Fibroblast of skin of back (primary cell): ENCODE data around the gene USP1.
A peak's percentile ranks its signal among the peaks of the same experiment; 100 is the strongest.

Source experiments
- DNase-seq: peaks from one replicate; pipeline ENCODE4 v3.0.0-alpha.2; 2013

The USP1 gene

DNA sequence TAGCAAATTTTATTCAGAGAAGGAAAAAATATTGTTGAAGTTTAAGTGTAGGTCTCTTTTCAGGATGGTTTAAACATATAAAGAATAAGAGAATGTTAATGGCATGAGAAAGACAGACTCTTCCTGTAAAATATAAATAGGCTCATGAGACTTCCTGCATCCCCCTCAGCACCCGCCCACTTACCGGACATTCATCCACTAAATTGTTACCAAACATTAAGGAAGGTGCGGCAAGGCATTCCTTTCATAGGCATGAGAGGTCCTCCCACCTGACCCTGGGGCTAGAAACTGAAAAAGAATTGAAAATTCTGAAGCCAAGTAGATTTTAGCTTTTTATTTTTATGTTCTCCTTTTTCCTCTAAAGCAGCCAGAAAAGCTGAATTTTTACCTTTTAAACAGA, 10.6 kb upstream of the USP1 start:
- no peak for DNase-seq

DNA sequence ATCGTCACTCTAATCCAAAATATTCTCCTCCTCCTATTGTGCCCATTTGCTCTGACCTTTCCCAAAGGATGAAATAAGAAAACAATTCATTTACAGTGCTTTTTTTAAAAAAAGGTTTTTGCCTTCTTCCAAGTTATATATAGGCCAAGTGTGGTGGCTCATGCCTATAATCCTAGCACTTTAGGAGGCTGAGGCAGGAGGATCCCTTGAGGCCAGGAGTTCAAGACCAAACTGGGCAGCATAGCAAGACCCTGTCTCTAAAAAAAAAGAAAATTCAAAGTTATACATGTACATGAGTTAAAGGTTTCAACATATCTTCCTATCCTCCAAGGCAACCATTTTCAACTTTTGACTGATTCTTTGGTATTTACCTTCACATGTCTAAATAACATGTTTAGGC, 10.1 kb upstream of the USP1 start:
- no peak for DNase-seq

DNA sequence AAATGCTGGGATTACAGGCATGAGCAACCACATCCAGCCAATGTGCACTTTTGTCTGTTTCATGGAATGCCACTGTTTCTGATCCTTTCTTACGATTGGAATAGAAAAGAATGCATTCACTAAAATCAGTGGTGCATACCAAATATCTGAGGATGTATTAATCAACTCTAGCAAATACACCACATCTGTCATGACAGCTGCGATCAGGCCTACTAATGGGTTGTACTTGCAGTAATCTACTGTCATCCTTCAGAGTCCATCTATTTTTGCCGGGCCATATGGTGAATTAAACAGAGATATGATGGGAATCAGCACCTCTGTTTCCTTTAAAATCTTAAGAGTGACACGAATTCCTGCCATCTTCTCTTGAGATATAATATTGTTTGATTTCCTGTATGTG, 8.5 kb upstream of the USP1 start:
- no peak for DNase-seq

DNA sequence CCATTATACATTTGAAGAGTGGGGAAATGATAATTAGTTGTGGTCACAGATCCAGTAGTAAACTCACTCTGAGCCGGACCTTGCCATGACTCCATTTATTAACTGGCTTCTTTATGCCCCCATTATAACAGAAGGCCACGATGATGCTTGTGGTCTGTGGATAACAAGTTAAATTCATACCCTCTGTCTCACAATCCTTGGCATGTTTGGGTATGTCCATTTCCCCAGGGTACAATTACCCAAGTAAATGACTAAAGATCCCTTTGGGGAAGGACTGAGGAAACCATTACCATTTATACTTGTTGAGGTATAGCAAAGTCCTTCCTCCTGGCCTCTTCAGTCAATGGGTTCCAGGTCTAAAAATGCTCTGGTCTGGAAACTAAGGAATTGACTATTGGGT, 7.3 kb upstream of the USP1 start:
- DNase-seq: peak; percentile 27

DNA sequence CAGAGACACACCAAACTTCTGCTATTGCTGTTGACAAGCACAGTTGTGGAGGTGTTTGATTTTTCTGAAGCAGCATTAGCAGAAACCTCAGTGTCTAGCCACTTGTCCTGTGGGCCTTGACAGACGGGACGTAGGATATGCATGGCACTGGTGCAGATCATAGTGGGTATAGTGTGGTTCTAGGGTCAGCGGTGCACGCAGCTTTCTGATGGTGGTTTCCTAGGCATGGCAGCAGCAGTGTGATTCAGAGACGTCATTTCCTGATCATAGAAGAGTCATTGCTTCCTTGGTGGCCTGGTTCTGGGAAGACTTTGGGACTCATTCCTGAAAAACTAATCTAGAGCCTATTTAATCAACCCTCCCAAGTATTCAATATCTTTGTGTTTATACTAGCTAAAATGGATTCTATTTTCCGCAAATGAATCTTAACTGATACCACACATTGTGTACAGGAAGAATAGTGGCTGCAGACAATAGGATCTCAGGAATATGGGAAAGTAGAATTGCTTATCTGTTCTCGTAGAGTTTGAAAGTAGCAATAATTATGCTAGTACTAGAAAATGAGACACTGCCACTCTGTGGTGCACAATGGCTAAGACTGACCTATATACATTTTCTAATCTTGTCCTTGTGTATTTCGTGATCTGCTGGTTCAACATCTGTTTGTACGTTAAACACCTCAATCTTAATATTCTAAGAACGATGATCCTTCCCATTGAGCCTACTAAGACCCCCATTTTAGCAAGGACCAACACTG, 2.8 kb upstream of the USP1 start:
- DNase-seq: peak; percentile 6

DNA sequence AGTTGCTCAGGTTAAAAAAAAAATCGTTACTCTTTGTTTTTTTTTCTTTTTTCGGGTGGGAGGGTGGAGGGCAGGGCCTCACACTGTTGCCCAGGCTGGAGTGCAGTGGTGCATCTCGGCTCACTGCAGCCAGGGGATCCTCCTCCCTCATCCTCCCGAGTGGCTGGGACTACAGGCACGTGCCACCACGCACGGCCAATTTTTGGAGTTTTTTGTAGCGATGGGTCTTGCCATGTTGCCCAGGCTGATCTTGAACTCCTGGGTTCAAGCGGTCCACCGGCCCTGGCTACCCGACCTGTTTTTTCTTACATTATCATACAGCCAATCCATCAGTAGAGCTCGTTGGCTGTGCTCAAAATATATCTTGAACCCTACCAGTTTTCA, 2.2 kb upstream of the USP1 start:
- no peak for DNase-seq

DNA sequence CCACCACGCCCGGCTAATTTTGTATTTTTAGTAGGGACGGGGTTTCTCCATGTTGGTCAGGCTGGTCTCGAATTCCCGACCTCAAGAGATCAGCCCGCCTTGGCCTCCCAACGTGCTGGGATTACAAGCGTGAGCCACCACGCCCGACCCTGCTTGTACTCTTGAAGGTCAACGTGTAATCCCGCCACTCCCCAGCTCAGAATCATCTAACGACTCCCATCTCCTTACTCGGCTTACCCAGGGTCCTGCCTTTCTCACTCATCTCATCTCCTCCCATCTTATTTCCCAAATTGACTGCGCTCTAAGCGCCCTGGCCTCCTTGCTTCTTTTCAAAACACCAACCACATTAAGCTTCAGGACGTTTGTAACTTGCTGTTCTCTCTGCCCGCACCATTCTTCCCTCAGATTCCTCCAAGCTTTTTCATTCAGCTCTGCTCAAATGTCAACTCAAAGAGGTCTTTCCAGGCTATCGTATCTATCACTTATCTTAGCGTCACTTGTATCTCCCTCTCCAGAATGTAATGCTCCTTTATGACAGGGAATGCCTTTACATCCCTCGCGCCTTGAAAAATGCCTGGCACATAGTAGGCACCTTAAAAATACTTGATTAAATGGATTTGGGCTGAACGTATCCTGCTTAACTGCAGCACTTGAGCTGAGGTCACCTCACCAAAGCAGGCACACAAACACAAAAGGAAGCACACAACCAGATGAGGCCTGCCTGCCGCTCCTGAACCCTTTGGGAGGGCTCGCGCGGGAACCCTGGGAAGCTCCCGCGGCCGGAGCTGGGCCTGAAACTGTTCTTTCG, 1.4 kb upstream of the USP1 start:
- DNase-seq: no peak

DNA sequence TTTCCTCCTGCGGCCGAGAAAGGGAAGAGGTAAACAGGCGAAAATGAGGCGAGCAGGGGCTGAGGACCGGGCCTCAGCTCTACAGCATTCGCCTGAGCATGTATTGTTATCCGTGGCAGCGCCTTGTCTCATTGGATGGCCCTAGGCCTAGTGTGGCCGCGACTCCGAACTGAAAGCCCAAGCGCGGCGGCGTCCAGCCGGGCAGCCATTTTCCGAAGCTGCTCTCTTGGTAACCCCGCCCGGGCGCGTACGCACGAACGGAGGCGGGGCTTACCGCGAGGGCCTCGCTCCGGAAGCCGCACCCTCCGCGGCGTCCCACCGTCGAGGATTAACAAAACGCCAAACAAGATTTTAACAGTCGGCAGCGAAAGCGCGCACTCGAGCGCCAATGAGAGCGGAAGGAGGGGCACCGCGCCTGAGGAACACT, 797 bp upstream of the USP1 start:
- no peak for DNase-seq

DNA sequence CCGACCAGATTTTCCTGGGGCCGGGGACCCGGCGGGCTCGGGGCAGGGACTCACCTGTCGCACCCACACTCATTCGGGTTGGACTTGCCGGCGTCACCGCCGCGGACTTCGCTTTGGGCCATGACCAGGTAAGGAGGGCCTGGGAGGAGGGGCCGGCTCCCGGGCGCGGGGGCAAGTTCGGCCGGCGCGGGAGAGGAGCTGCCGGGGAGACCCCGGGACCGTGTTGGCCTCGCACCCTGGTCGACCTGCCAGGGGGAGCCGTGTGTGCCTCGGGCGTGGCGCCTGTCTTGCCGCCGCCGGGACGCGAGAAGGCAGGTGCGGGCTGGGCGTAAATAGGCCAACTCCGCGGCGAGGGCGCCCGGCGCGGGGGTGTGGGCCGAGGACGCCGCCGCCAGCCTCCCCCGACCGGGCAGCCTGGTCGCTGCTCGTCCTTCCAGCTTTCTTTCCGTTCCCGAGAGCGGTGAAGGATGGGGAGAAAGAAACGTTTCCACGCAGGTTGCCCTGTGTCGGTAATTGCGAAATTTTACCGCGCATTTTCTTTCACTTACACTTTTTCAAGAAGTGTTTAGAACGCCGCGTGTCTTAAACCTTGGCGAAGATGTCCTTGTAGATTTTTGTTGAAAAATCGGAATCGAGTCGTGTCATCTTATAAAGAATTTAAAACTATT, 558 bp downstream of the USP1 start:
- DNase-seq: no peak

DNA sequence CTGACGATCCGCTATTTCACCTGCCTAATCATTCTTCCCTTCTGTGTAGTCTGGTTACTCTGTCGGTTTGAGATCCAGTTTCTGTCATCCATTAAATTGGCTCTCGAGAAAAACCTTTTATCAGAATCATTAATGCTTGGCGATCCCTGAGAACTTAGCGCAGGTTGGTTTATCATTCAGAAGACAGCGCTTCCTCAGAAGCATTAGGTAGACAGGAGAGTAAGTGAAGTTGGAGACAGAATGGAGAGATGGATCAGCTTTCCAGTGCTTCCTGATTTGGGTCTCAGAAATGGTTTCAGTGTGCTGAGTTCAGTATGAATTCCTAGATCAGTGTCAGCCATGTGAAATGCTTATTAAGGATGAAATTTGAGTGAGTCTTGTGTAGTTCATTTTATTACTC, 1.3 kb downstream of the USP1 start:
- no peak for DNase-seq

DNA sequence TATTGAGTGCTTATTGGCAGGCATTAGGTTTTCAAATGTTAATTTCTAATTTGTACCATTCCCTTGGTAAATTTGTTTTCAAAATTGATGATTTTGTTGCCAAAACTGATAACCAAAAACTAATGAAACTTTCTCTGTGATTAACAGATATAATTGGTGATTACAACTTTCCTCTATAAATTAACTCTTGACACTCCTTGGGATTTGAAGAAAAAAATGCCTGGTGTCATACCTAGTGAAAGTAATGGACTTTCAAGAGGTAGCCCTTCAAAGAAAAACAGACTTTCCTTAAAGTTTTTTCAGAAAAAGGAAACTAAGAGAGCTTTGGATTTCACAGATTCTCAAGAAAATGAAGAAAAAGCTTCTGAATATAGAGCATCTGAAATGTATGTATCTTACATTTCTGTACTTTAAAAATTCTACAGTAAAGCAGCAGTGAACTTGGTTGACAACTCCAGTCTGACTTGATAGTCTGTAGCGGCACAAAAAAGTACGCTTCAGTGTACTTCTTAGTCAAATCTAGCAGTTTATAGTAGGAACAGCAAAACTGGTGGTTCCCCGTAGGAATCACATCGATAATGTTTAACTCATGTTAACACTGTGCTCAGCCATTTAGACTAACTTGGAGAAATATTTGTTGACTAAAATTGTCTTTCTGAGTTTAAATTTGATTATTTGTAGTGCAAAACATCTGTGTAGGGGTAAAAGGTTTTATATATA, 3.0 kb downstream of the USP1 start:
- DNase-seq: no peak

DNA sequence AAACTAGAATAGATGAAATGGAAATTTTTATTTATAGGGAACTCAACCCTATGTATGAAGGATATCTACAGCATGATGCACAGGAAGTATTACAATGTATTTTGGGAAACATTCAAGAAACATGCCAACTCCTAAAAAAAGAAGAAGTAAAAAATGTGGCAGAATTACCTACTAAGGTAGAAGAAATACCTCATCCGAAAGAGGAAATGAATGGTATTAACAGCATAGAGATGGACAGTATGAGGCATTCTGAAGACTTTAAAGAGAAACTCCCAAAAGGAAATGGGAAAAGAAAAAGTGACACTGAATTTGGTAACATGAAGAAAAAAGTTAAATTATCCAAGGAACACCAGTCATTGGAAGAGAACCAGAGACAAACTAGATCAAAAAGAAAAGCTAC, 7.9 kb downstream of the USP1 start:
- DNase-seq: no peak

DNA sequence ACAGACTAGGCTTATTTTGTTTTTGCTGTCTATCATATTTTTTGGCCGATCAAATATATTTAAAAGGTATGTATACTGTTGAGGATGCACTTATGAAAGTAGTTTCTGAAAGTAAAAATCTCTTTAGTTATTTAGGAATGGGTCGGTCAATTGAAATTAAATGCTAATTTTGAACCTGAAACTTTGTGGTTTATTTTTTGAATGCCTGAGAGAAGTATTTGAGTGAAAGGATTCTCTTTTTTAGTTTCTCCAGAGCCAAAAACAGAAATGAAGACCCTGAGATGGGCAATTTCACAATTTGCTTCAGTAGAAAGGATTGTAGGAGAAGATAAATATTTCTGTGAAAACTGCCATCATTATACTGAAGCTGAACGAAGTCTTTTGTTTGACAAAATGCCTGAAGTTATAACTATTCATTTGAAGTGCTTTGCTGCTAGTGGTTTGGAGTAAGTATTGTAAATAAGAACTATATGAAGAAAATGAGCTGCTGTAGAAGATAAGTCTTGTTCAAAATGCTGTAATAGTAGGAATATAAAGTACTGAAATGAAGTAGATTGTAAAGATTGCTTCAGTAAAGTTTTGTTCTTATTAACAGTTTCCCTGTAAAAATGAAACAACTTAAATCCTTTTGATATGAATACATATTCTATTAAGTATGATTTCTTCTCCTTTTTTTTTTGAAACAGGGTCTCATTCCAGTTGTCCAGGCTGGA, 11.5 kb downstream of the USP1 start:
- DNase-seq: no peak

DNA sequence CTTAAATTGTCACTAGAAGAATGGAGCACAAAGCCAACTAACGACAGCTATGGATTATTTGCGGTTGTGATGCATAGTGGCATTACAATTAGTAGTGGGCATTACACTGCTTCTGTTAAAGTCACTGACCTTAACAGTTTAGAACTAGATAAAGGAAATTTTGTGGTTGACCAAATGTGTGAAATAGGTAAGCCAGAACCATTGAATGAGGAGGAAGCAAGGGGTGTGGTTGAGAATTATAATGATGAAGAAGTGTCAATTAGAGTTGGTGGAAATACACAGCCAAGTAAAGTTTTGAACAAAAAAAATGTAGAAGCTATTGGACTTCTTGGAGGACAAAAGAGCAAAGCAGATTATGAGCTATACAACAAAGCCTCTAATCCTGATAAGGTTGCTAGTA, 13.5 kb downstream of the USP1 start:
- DNase-seq: no peak

DNA sequence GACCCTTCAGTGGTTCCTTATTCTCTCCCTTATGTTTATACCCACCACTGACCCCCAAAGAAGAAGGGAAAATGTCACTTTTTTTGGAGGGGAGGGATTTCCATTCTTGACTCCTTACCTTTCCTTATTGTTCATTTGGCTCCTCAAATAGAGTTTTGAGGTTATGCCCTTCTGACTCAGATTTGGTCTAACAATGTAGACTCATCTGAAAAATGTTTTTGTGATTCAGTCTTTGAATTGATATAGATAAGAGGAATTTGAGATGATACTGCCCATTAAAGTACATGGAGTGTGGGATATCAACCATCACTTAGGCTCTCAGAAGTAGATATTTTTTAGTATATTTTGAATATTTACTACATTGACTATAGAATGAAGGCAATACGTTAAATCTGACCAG, 16.1 kb downstream of the USP1 start:
- DNase-seq: no peak

DNA sequence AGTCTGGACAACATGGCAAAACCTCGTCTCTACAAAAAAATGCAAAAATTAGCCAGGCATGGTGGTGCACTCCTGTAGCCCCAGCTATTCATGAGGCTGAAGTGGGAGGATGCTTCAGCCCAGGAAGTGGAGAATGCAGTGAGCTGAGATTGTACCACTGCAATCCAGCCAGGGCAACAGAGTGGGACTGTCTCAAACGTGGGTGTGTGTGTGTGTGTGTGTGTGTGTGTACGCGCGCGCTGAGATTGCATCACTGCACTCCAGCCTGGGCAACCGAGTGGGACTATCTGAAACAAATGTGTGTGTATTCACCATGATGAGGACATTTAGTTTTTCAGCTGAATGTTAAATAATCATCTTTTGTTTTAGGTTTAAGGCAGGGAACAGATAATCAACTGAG, 21.1 kb downstream of the USP1 start:
- no peak for DNase-seq

DNA sequence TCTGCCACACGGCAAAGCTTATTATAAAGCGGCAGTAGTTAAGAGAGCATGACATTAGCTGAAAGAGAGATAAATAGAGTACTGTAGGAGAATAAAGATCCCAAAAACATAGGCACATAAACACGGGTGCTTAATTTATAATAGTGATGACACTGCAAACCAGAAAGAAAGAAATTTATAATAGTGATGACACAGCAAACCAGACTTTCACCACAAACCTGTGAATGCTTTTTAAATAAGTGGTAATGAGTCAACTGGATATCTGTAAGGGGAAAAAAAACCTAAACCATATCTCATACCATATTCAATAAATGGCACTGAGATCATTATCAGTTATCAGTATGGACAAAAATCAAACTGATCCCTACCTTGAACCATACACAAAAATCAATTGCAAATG, 25.5 kb downstream of the USP1 start:
- no peak for DNase-seq

DNA sequence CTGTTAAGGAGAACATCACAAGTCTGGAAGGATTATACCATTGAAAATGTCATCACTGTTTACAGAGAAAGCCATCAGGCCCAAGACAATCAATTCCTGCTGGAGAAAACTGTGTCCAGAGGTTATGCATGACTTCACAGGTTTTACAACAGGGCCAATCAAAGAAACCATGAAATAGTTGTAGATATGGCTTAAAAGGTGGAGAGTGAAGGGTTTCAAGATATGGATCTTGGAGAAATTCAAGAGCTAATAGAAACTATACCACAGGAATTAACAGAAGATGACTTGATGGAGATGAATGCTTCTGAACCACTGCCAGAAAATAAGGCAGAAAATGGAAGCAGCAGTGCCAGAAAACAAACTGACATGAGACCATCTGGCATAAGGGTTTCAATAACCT, 30.2 kb downstream of the USP1 start:
- peak; percentile 5 for DNase-seq

DNA sequence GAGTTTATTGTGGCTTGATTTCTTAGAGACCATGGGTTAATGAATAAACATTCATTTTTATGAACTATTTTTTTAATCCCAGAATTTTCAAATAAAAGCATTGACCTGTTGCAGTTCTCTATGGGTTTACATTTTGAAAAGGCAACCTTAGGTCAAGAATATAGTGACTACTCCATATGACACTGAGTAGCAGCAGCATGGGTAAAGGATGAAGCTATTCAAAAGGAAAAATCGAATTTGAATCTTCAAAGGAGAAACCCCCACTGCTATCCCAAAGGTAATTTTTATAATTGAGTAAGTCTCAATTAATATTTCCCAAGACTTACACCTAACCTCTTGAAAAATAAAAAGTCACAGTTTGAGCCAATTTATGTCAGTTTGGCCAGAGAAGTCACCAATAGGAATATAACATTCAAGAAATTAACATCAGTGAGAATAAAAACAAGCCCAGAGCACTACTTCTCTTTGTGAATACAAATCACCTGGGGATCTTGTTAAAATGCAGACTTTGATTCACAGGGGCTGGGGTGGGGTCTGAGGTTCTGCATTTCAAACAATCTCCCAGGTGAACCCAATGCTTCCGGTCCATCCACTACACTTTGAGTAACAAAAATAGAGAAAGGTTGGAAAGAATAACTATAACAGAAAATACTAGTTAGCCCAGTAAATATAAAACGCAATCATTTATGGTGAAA, 39.8 kb downstream of the USP1 start:
- DNase-seq: no peak

DNA sequence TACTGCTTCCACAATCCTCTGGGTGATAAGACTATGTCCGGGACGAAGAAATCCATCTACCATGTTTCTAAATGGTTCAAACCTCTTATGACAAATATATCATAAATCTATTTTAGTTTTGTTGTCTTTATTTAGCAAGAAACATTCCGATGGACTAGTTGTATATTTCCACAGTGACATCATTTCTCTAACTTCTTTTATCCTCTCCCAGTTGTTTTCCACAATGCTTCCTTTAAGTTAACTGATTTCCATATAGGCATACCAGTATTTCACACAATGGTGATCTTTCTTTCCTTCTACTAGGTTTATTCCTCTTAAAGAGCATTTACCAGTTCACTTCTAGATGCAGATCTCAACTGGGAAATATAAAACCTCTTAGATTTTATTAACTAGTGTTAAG, 44.8 kb downstream of the USP1 start:
- peak; percentile 30 for DNase-seq

DNA sequence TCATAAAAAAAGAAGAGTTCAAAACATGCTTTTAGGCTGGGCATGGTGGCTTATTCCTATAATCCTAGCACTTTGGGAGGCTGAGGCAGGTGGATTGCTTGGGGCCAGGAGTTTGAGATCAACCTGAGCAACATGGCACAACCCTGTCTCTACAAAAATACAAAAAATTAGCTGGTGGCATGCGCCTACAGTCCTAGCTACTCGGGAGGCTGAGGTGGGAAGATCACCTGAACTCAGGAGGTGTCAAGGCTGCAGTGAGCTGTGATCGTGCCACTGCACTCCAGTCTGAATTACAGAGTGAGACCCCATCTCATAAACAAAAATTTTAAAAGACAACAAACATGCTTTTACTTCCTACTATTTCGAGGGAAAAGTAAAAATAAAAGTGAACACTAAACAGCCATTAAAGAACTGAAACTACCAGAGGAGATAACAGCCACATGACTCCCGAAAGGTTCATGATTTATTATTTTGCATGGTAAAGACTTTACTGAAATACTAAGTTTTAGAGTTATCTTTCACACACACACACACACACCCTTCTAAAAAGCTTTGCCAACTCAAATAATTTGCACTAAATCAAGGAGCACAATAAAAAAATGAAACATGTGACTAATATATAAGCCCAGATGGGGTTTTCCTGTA, 48.1 kb downstream of the USP1 start:
- DNase-seq: no peak
